LNCAP (cell line): ENCODE results near the gene TRIO.

Experiments used
- CTCF ChIP-seq: fragments of 450-650 bp; IDR thresholded peaks from 2 replicates; pipeline ENCODE4 v1.5.1; 2017; ENCODE audit warnings: mild to moderate bottlenecking

The TRIO gene

GRCh38 chr5:14405267-14405666, 262.1 kb downstream of the TRIO start:
- peak; percentile 38; the same call in 1 of the 2 replicates for TF ChIP-seq CTCF

- TF ChIP-seq CTCF = no peak
Observed at GRCh38 chr5:14405706-14406553, 262.8 kb downstream of the TRIO start.

GRCh38 chr5:14406554-14406849, 263.4 kb downstream of the TRIO start:
- TF ChIP-seq CTCF = no peak

- TF ChIP-seq CTCF = no peak
Observed at GRCh38 chr5:14407051-14407450, 263.9 kb downstream of the TRIO start.

GRCh38 chr5:14407746-14408175, 264.6 kb downstream of the TRIO start:
- no peak for TF ChIP-seq CTCF

- TF ChIP-seq CTCF = no peak
Observed at GRCh38 chr5:14408969-14409586, 265.9 kb downstream of the TRIO start.

- TF ChIP-seq CTCF = no peak
Observed at GRCh38 chr5:14410068-14410393, 266.9 kb downstream of the TRIO start.
